H1 (cell line): ENCODE measurements around the gene TM4SF18. TPM values are rescaled to one million over a fixed set of nuclear protein-coding genes. Genes with fewer than 3 reads are reported as not detected.

Source experiments
- polyA plus RNA-seq, 7 experiments: library from polyadenylated mRNA; depleted of rRNA in 3 of 7; stranded (reverse) in 5 of 7; unstranded in 2 of 7; fragments of >200 nt in 5 of 7; fragments of 200-250 nt in 2 of 7; gene quantifications; 1 replicate in 5 of 7; 2 replicates in 1 of 7; 4 replicates in 1 of 7; pipeline versions ENCODE4 v1.2.1 to v1.2.3, GENCODE V29; 2011 to 2013; ENCODE audit warnings: missing spikeins in 2 of 7, mixed read lengths in 2 of 7
- total RNA-seq: library from RNA; stranded (reverse); fragmentation: NEBNext Ultra II Directional; extraction: Animal tissue kit (Norgen Biotek cat#: 25700); gene quantifications from 2 replicates; pipeline ENCODE4 v1.2.1, GENCODE V29; 2021
- TF ChIP-seq, protein P1 (sequence below): fragments of 300-600 bp; sonication (generic); IDR thresholded peaks from 2 replicates; pipeline ENCODE4 v1.7.1; 2012; ENCODE audit warnings: low read length, moderate library complexity, mild to moderate bottlenecking, inconsistent platforms; ENCODE audit not compliant: insufficient replicate concordance

TM4SF18 gene
- total and polyA plus RNA-seq, 2 of the 8 experiments (the other 6 are each of a cell fraction or from before 2014, with no cell fraction given): 2.9 to 13.6 TPM

DNA sequence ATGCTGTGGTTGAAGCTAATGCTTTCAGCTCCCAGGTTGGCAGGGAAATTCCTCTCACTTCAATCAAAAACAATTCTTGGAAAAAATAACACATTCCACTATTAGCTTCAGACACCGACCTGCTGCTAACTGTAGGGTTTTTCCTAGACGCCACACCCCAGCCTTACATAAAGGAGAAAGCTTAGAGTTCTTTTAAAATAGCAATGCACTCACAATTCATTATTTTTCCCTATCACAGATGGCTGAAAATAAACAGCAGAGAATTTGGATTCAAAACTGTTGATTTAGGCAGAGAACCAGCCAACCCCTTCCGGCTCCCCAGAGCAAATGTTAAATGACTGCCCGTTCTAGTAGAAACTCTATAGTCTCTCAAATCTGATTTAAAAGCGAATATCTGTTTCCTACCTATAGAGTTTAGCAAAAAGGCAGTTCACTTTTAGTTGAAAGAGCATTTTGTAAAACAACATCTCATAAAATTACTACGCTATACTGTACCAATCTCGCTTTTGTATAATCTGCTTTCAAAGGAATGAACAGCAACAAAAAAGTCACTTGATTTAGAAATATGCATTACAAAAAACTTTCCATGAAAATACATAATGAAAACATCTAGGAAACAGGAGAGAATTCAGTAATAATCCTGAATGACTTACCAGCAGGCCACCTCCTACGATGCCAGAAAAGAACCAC, 43.4 kb upstream of the TM4SF18 start (continued):
- TF ChIP-seq, protein P1, sequence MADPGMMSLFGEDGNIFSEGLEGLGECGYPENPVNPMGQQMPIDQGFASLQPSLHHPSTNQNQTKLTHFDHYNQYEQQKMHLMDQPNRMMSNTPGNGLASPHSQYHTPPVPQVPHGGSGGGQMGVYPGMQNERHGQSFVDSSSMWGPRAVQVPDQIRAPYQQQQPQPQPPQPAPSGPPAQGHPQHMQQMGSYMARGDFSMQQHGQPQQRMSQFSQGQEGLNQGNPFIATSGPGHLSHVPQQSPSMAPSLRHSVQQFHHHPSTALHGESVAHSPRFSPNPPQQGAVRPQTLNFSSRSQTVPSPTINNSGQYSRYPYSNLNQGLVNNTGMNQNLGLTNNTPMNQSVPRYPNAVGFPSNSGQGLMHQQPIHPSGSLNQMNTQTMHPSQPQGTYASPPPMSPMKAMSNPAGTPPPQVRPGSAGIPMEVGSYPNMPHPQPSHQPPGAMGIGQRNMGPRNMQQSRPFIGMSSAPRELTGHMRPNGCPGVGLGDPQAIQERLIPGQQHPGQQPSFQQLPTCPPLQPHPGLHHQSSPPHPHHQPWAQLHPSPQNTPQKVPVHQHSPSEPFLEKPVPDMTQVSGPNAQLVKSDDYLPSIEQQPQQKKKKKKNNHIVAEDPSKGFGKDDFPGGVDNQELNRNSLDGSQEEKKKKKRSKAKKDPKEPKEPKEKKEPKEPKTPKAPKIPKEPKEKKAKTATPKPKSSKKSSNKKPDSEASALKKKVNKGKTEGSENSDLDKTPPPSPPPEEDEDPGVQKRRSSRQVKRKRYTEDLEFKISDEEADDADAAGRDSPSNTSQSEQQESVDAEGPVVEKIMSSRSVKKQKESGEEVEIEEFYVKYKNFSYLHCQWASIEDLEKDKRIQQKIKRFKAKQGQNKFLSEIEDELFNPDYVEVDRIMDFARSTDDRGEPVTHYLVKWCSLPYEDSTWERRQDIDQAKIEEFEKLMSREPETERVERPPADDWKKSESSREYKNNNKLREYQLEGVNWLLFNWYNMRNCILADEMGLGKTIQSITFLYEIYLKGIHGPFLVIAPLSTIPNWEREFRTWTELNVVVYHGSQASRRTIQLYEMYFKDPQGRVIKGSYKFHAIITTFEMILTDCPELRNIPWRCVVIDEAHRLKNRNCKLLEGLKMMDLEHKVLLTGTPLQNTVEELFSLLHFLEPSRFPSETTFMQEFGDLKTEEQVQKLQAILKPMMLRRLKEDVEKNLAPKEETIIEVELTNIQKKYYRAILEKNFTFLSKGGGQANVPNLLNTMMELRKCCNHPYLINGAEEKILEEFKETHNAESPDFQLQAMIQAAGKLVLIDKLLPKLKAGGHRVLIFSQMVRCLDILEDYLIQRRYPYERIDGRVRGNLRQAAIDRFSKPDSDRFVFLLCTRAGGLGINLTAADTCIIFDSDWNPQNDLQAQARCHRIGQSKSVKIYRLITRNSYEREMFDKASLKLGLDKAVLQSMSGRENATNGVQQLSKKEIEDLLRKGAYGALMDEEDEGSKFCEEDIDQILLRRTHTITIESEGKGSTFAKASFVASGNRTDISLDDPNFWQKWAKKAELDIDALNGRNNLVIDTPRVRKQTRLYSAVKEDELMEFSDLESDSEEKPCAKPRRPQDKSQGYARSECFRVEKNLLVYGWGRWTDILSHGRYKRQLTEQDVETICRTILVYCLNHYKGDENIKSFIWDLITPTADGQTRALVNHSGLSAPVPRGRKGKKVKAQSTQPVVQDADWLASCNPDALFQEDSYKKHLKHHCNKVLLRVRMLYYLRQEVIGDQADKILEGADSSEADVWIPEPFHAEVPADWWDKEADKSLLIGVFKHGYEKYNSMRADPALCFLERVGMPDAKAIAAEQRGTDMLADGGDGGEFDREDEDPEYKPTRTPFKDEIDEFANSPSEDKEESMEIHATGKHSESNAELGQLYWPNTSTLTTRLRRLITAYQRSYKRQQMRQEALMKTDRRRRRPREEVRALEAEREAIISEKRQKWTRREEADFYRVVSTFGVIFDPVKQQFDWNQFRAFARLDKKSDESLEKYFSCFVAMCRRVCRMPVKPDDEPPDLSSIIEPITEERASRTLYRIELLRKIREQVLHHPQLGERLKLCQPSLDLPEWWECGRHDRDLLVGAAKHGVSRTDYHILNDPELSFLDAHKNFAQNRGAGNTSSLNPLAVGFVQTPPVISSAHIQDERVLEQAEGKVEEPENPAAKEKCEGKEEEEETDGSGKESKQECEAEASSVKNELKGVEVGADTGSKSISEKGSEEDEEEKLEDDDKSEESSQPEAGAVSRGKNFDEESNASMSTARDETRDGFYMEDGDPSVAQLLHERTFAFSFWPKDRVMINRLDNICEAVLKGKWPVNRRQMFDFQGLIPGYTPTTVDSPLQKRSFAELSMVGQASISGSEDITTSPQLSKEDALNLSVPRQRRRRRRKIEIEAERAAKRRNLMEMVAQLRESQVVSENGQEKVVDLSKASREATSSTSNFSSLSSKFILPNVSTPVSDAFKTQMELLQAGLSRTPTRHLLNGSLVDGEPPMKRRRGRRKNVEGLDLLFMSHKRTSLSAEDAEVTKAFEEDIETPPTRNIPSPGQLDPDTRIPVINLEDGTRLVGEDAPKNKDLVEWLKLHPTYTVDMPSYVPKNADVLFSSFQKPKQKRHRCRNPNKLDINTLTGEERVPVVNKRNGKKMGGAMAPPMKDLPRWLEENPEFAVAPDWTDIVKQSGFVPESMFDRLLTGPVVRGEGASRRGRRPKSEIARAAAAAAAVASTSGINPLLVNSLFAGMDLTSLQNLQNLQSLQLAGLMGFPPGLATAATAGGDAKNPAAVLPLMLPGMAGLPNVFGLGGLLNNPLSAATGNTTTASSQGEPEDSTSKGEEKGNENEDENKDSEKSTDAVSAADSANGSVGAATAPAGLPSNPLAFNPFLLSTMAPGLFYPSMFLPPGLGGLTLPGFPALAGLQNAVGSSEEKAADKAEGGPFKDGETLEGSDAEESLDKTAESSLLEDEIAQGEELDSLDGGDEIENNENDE: no peak
